ENCODE results near the gene VWA3A. TPM values are rescaled to one million over a fixed set of nuclear protein-coding genes. Genes with fewer than 3 reads are reported as not detected.

Gene VWA3A
- total RNA-seq, 3 donors from 2014 or later (not counting 1 experiment from before 2014, with no cell fraction given), result 0.28 to 0.39 (median 0.35) TPM

- H3K4me3 Mint-ChIP-seq, result no peak overlapping the region
- no peaks in the 10 kb centered on the region for H3K27me3 ChIP-seq (ENCODE audit: control insufficient read depth, insufficient read depth, low read length)
- DNase-seq (no peak), ATAC-seq (no peak)
- H3K27ac ChIP-seq (ENCODE audit: low read length), result no peak overlapping the region
- H3K9me3 ChIP-seq (ENCODE audit: control insufficient read depth, insufficient read depth, low read length), result no peaks in the 10 kb centered on the region
- WGBS (ENCODE audit: insufficient coverage), result 14% methylated on average over 2 of the region's 3 CpGs
- H3K4me1 ChIP-seq (ENCODE audit: control insufficient read depth, insufficient read depth, low read length), result no peaks in the 10 kb centered on the region
- no peak overlapping the region for H3K27ac Mint-ChIP-seq
- H3K4me1 Mint-ChIP-seq, result no peaks in the 10 kb centered on the region
- H3K4me3 ChIP-seq (ENCODE audit: low read length), result no peak overlapping the region
- H3K36me3 Mint-ChIP-seq, result no peaks in the 10 kb centered on the region
- no peaks in the 10 kb centered on the region for H3K36me3 ChIP-seq (ENCODE audit: control insufficient read depth, insufficient read depth, low read length)
- H3K9me3 Mint-ChIP-seq, result peaks cover 0 to 1% of the 10 kb centered on the region in 2 donors
- intact Hi-C loops (cut with micrococcal nuclease), result no loop called here
- H3K27me3 Mint-ChIP-seq (ENCODE audit: low read depth in 2 of 2), result peaks cover under 1 to 7% of the 10 kb centered on the region in 2 donors
- no peak for TF ChIP-seq CTCF (IDR thresholded peaks at IDR 0.05)
These were observed 30.8 kb downstream of the VWA3A start for GRCh38 chr16:22123146-22123545.

GRCh38 chr16:22123759-22124490 lies 31.6 kb downstream of the VWA3A start:
- no peak overlapping the region for H3K4me3 ChIP-seq (ENCODE audit: low read length)
- 92% methylated on average over 7 of the region's 7 CpGs for whole genome bisulfite sequencing (ENCODE audit: insufficient coverage)
- H3K27ac ChIP-seq (ENCODE audit: low read length), result no peak overlapping the region
- no peak for TF ChIP-seq CTCF (IDR thresholded peaks at IDR 0.05)
- Mint-ChIP-seq H3K36me3 (no peaks in the 10 kb centered on the region), H3K9me3 (peaks cover 0 to 2% of the 10 kb centered on the region in 2 donors), H3K4me3 (no peak overlapping the region), H3K27ac (no peak overlapping the region), H3K4me1 (no peaks in the 10 kb centered on the region), H3K27me3 (ENCODE audit: low read depth in 2 of 2) (peaks cover 7 to 8% of the 10 kb centered on the region in 2 donors)
- no peaks in the 10 kb centered on the region for H3K36me3 ChIP-seq (ENCODE audit: control insufficient read depth, insufficient read depth, low read length)
- intact Hi-C loops (cut with micrococcal nuclease), result no loop called here
- H3K27me3 ChIP-seq (ENCODE audit: control insufficient read depth, insufficient read depth, low read length), result no peaks in the 10 kb centered on the region
- no peaks in the 10 kb centered on the region for H3K4me1 ChIP-seq (ENCODE audit: control insufficient read depth, insufficient read depth, low read length)
- DNase-seq (no peak), ATAC-seq (no peak)
- H3K9me3 ChIP-seq (ENCODE audit: control insufficient read depth, insufficient read depth, low read length), result no peaks in the 10 kb centered on the region

GRCh38 chr16:22124583-22125284 lies 32.4 kb downstream of the VWA3A start:
- Mint-ChIP-seq H3K27me3 (ENCODE audit: low read depth in 2 of 2) (peaks cover 8 to 9% of the 10 kb centered on the region in 2 donors), H3K4me1 (no peaks in the 10 kb centered on the region), H3K9me3 (peaks cover 0 to 2% of the 10 kb centered on the region in 2 donors), H3K4me3 (no peak overlapping the region), H3K36me3 (no peaks in the 10 kb centered on the region), H3K27ac (no peak overlapping the region)
- Histone ChIP-seq H3K27ac (ENCODE audit: low read length) (no peak overlapping the region), H3K9me3 (ENCODE audit: control insufficient read depth, insufficient read depth, low read length) (no peaks in the 10 kb centered on the region), H3K36me3 (ENCODE audit: control insufficient read depth, insufficient read depth, low read length) (no peaks in the 10 kb centered on the region), H3K4me3 (ENCODE audit: low read length) (no peak overlapping the region), H3K27me3 (ENCODE audit: control insufficient read depth, insufficient read depth, low read length) (no peaks in the 10 kb centered on the region), H3K4me1 (ENCODE audit: control insufficient read depth, insufficient read depth, low read length) (no peaks in the 10 kb centered on the region)
- no peak for TF ChIP-seq CTCF (IDR thresholded peaks at IDR 0.05)
- DNase-seq (no peak), ATAC-seq (no peak)
- intact Hi-C loops (cut with micrococcal nuclease), result no loop called here
- WGBS (ENCODE audit: insufficient coverage), result 97% methylated on average over 5 of the region's 6 CpGs

Data from natural killer cell (primary cell).